ENCODE results near the gene FOLR3.
"Not testable (repeated sequence)": the region's sequence is repeated elsewhere in the genome, so short reads cannot be mapped to it uniquely, and the experiment has no call there.

- not testable (repeated sequence) for TF ChIP-seq CTCF (IDR thresholded peaks at IDR 0.05; ENCODE audit: low read depth, low read length); MYC (IDR thresholded peaks at IDR 0.05; ENCODE audit: low read depth, low read length); POLR2A (IDR thresholded peaks at IDR 0.05; ENCODE audit: extremely low read depth, insufficient read length)
Observed at GRCh38 chr11:72142086-72142485, 6.6 kb downstream of the FOLR3 start.

All from NB4 (cell line).